K562 (cell line): ENCODE data around the gene LRRC61. TPM values are rescaled to one million over a fixed set of nuclear protein-coding genes. Genes with fewer than 3 reads are reported as not detected.

Source experiments
- AFF4 ChIP-seq: sonication (generic); formaldehyde crosslinking; IDR thresholded peaks from 2 replicates; pipeline ENCODE4 v1.8.0; 2023; ENCODE audit warnings: mild to moderate bottlenecking, missing genetic modification reagents
- FOXJ3 ChIP-seq: sonication (generic); formaldehyde crosslinking; IDR thresholded peaks from 2 replicates; pipeline ENCODE4 v1.4.0; 2020; ENCODE audit warnings: mild to moderate bottlenecking, missing genetic modification reagents
- GTF2B ChIP-seq: IDR thresholded peaks from 2 replicates; pipeline ENCODE4 v1.6.1; 2011; ENCODE audit not compliant: insufficient read length; ENCODE audit errors: extremely low read depth
- HNRNPL ChIP-seq: fragments of 200-400 bp; formaldehyde crosslinking; IDR thresholded peaks from 2 replicates; pipeline ENCODE4 v1.6.1; 2017; ENCODE audit warnings: low read depth, mild to moderate bottlenecking, low read length
- JUN ChIP-seq, 2 experiments: sonication (generic) in 1 of 2; formaldehyde crosslinking in 1 of 2; IDR thresholded peaks; 2 replicates each; pipeline versions ENCODE4 v1.6.1 to v1.8.0; 2012 to 2022; ENCODE audit warnings: borderline replicate concordance in 2 of 2, mild to moderate bottlenecking in 2 of 2, improper control_type of control experiment in 1 of 2, low read depth in 1 of 2, low read length in 1 of 2, missing genetic modification reagents in 1 of 2
- LARP7 ChIP-seq: fragments of 450-650 bp; IDR thresholded peaks from 2 replicates; pipeline ENCODE4 v1.6.1; 2016
- LEF1 ChIP-seq: fragments of 450-650 bp; IDR thresholded peaks from 2 replicates; pipeline ENCODE4 v1.6.1; 2016; ENCODE audit warnings: mild to moderate bottlenecking
- MCM3 ChIP-seq: fragments of 450-650 bp; IDR thresholded peaks from 2 replicates; pipeline ENCODE4 v1.6.1; 2016
- TBL1XR1 ChIP-seq, 2 experiments: IDR thresholded peaks; 2 replicates each; pipeline ENCODE4 v1.6.1; 2012; ENCODE audit warnings: improper control_type of control experiment in 2 of 2, low read length in 2 of 2, mild to moderate bottlenecking in 1 of 2
- TFAP4 ChIP-seq: sonication (generic); formaldehyde crosslinking; IDR thresholded peaks from 2 replicates; pipeline ENCODE4 v1.8.0; 2022; ENCODE audit warnings: missing genetic modification reagents, mild to moderate bottlenecking, moderate library complexity, borderline replicate concordance
- THRAP3 ChIP-seq: fragments of 450-650 bp; IDR thresholded peaks from 2 replicates; pipeline ENCODE4 v1.6.1; 2016; ENCODE audit warnings: mild to moderate bottlenecking, inconsistent platforms, borderline replicate concordance
- WHSC1 ChIP-seq: IDR thresholded peaks from one replicate; pipeline ENCODE4 v1.6.1; 2012; ENCODE audit warnings: low read length, control low read depth, inconsistent platforms
- ZBTB8A ChIP-seq: fragments of 450-650 bp; IDR thresholded peaks from 2 replicates; pipeline ENCODE4 v1.6.1; 2018; ENCODE audit warnings: mild to moderate bottlenecking, moderate library complexity; ENCODE audit not compliant: partially characterized antibody
- ZEB2 ChIP-seq: fragments of 450-650 bp; IDR thresholded peaks from 2 replicates; pipeline ENCODE4 v1.6.1; 2016
- ZNF134 ChIP-seq: fragments of 250-450 bp; sonication (Bioruptor Pico); conservative IDR thresholded peaks from 2 replicates; pipeline ENCODE4 v1.4.0; 2020
- ZNF316 ChIP-seq: fragments of 450-650 bp; IDR thresholded peaks from 2 replicates; pipeline ENCODE4 v1.6.1; 2016
- ZNF444 ChIP-seq: fragments of 250-450 bp; sonication (Bioruptor Pico); IDR thresholded peaks from 2 replicates; pipeline ENCODE4 v1.4.0; 2020; ENCODE audit warnings: mild to moderate bottlenecking, moderate library complexity
- ZNF589 ChIP-seq: fragments of 200-800 bp; sonication (Bioruptor generic); IDR thresholded peaks from 2 replicates; pipeline ENCODE4 v1.6.1; 2016; ENCODE audit warnings: low read depth, missing genetic modification characterization, missing compliant biosample characterization
- polyA plus RNA-seq, 8 experiments: library from polyadenylated mRNA; depleted of rRNA in 4 of 8; stranded (reverse) in 5 of 8; unstranded in 3 of 8; fragments of >200 nt; fragmentation: Nextera tagmentation in 2 of 8; fragmentation: Illumina TruSeq in 1 of 8; extraction: Ambion mirVana in 2 of 8; extraction: Trizol in 1 of 8; gene quantifications; 2 replicates each; pipeline versions ENCODE4 v1.2.1 to v1.2.3, GENCODE V29; 2011 to 2014; ENCODE audit warnings: inconsistent platforms in 1 of 8, missing spikeins in 1 of 8
- total RNA-seq, 7 experiments: library from RNA; depleted of rRNA in 6 of 7; stranded (reverse); fragments of >200 nt in 6 of 7; fragmentation: Illumina TruSeq in 2 of 7; extraction: Trizol in 2 of 7; gene quantifications; 2 replicates each; pipeline versions ENCODE4 v1.2.1 to v1.2.3, GENCODE V29; 2011 to 2021; ENCODE audit warnings: low replicate concordance in 1 of 7
- TF ChIP-seq, protein P1 (sequence below), 2 experiments: fragments of 250-450 bp in 1 of 2; fragments of 450-650 bp in 1 of 2; sonication (Bioruptor Pico) in 1 of 2; IDR thresholded peaks; 2 replicates each; pipeline versions ENCODE4 v1.6.1 to v1.8.0; 2016 to 2021; ENCODE audit warnings: mild to moderate bottlenecking in 2 of 2, moderate library complexity in 2 of 2, missing compliant biosample characterization in 1 of 2, missing genetic modification characterization in 1 of 2

Gene LRRC61
- total and polyA plus RNA-seq, 9 of the 15 experiments (the other 6 are each of a cell fraction or from before 2014, with no cell fraction given) = 1.3 to 55.2 (median 35.2) TPM

- no peak for TF ChIP-seq GTF2B
- TF ChIP-seq ZEB2 = peak; percentile 26; the same call in 1 of the 2 replicates
- TF ChIP-seq WHSC1 = peak; percentile 37
- TF ChIP-seq ZNF589 (CRISPR knock-in tag) = no peak
- TF ChIP-seq, protein P1, sequence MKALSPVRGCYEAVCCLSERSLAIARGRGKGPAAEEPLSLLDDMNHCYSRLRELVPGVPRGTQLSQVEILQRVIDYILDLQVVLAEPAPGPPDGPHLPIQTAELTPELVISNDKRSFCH (CRISPR knock-in tag; IDR thresholded peaks at IDR 0.05) = no peak
- TF ChIP-seq, protein P1 (tag; IDR thresholded peaks at IDR 0.05) = 0 out of 2 replicates have a peak, but pooled peaks have one; percentile 58
- 0 out of 2 replicates have a peak, but pooled peaks have one; percentile 24 for TF ChIP-seq THRAP3
- TF ChIP-seq ZNF316 = no peak
- TF ChIP-seq ZBTB8A = no peak
- no peak for TF ChIP-seq TBL1XR1 (IDR thresholded peaks at IDR 0.05; ENCODE audit: low read length in 2 of 2)
- 0 out of 2 replicates have a peak, but pooled peaks have one; percentile 19 for TF ChIP-seq LEF1
- TF ChIP-seq ZNF134 (CRISPR knock-in tag) = no peak
- TF ChIP-seq LARP7 = no peak
- no peak for TF ChIP-seq ZNF444 (CRISPR knock-in tag)
- peak; percentile 41; the same call in 1 of the 2 replicates for TF ChIP-seq TFAP4
- no peak for TF ChIP-seq FOXJ3 (CRISPR knock-in tag)
- TF ChIP-seq JUN (IDR thresholded peaks at IDR 0.05; ENCODE audit: borderline replicate concordance, low read depth, low read length) = peak; percentile 77; the same call in 1 of the 2 replicates
- no peak for TF ChIP-seq JUN (CRISPR knock-in tag; IDR thresholded peaks at IDR 0.05; ENCODE audit: borderline replicate concordance)
- TF ChIP-seq HNRNPL = no peak
- TF ChIP-seq MCM3 = no peak
- no peak for TF ChIP-seq AFF4 (CRISPR knock-in tag)
Observed at GRCh38 chr7:150357771-150358427, 34.7 kb downstream of the LRRC61 start (continued).
